ENCODE results near the gene FAM89B.
"Not testable (repeated sequence)": the region's sequence is repeated elsewhere in the genome, so short reads cannot be mapped to it uniquely, and the experiment has no call there.

Gene FAM89B

DNA sequence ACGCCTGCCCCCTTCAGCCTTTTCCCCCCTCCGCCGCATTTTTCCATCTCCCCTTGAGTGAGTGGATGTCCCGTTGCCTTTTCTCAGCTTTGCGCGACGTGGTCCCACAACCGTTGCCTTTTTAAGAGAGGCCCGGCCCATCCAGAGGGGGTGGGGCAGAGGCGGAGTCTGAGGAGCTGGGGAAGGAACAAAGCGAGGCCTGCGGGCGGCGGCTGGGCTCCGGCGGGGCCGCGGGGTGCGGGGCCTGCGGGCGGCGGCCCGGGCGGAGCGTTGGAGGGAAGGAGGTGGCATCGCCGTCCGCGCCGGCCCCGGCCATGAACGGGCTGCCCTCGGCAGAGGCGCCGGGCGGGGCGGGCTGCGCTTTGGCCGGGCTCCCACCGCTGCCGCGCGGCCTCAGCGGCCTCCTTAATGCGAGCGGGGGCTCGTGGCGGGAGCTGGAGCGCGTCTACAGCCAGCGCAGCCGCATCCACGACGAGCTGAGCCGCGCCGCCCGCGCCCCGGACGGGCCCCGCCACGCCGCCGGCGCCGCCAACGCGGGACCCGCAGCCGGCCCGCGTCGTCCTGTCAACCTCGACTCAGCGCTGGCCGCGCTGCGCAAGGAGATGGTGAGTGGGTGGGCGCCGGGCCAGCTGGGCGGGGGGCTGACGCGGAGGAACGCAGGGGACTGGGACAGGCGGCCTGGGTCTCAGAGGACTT, at the start of gene FAM89B:
TSS of gene FAM89B (plus strand) at position 183 of the 696 bp plus-strand sequence. CDS start at position 315, 132 bp downstream.
- DNase-seq, result peak; percentile 64

DNA sequence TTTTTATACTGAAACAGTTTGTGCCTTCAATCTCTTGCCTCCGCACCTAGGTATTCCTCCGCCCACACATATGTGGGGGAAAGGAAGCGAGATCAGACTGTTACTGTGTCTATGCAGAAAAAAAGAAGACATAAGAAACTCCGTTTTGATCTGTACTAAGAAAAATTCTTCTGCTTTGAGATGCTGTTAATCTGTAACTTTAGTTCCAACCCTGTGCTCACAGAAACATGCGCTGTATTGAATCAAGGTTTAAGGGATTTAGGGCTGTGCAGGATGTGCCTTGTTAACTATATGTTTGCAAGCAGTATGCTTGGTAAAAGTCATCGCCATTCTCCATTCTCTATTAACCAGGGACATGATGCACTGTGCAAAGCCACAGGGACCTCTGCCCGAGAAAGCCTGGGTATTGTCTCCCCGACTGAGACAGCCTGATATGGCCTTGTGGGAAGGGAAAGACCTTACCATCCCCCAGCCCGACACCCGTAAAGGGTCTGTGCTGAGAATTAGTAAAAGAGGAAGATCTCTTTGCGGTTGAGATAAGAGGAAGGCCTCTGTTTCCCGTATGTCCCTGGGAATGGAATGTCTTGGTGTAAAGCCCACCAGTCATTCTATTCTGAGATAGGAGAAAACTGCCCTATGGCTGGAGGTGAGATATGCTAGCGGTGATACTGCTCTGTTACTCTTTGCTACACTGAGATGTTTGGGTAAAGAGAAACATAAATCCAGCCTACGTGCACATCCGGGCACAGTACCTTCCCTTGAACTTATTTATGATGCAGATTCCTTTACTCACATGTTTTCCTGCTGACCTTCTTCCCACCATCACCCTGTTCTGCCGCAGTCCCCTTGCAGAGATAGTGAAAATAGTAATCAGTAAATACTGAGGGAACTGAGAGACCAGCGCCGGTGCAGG, 49.4 kb upstream of the FAM89B start:
- not testable (repeated sequence) for DNase-seq

DNA sequence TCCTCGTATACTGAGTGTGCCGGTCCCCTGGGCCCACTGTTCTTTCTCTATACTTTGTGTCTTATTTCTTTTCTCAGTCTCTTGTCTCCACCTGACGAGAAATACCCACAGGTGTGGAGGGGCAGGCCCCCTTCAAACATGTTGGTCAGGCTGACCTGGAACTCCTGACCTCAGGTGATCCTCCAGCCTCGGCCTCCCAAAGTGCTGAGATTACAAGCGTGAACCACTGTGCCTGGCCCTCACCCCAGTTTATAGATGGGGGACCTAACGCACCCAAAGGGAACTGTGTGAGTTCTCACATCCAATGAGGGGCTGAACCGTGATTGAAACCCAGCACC, 48.7 kb upstream of the FAM89B start:
- DNase-seq, result not testable (repeated sequence)

DNA sequence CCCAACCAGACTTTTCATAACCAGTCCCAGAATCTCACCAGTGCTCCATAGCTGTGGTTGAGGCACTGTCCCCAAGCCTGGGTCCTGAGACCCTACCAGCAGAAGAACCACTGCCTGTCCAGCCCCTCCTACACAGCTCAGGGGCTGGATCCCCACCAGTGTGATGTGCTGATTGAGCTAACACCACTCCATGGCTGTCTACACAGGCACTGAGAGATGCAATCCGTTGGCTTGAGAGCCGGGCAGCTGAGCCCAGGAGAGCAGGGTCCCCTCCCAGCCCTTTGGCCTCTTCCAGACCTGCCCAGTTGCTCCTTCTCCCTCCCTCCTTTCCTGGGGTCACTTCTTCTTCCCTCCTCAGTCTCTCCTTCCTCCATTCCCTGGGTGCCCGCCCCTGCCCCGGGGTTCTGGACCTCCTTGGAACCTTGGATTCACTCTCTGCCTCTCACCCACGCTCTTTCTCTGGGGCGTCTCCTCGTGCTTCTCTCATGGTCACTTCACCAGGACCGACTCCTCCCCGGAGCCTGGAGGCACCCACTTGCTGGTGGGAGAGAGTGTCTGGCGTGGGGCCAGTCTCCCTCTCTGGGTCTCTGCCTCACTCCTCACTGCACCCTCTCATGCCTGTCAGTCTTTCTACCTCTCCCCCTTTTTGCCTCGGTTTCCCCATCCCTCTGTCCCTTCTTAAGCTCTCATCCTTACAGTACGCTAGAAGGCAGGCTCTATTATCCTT, 48.2 kb upstream of the FAM89B start:
- DNase-seq, result peak; percentile 53

DNA sequence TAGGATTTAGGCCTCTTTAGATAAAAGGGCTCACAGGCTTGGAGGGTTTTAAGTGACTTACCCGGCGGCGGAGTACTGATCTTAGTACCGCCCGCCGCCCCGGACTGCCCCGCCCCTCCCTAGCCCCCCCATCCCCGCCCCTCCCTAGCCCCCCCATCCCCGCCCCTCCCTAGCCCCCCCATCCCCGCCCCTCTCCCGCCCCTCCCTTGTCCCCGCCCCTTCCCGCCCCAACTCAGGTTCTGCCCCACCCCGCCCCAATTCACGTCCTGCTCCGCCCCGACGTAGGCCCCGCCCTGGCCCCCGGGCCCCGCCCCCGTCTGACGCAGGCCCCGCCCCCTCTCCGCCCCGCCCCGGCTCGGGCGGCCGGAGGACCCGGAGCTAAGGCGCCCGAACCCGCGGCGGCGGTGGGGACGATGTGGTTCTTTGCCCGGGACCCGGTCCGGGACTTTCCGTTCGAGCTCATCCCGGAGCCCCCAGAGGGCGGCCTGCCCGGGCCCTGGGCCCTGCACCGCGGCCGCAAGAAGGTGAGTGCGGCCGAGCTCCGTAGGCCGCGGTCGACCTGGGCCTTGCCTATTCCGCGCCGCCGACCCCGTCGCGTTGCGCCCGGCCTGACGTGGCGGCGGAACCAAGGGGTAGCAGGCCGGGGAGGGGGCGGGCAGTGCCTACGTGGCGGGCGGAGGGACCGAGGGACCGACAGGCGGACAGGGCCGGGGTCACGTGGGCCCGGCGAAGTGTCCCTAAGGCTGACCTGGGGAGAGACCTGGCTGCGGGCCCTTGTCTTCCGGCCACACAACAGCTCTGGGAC, 47.4 kb upstream of the FAM89B start, which contains the start of gene SCYL1:
TSS of gene SCYL1 (plus strand) at position 343 of the 805 bp plus-strand sequence. CDS start at position 414, 71 bp downstream.
- peak; percentile 53 for DNase-seq

DNA sequence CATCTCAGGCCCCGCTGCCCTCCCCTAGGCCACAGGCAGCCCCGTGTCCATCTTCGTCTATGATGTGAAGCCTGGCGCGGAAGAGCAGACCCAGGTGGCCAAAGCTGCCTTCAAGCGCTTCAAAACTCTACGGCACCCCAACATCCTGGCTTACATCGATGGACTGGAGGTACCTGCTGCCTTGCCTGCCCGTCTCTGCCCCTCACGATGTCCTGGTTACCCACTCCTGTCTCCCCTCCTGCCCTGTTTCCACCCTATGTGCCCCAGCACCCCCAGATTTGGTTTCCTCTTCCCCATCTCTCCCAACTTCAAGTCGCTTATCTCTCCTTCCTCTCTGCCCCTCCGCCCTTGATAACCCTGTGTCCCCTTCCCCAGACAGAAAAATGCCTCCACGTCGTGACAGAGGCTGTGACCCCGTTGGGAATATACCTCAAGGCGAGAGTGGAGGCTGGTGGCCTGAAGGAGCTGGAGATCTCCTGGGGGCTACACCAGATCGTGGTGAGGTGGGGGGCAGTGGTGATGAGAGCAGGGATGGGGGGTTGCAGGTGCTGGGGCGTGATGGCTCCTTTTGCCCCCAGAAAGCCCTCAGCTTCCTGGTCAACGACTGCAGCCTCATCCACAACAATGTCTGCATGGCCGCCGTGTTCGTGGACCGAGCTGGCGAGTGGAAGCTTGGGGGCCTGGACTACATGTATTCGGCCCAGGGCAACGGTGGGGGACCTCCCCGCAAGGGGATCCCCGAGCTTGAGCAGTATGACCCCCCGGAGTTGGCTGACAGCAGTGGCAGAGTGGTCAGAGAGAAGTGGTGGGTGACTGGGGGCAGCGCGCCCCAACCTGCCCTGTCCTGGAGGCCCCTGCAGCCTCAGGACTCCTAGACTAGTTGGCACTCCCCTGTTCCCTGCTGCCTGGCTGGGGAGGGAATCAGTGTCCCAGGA, 46.5 kb upstream of the FAM89B start:
- no peak for DNase-seq

DNA sequence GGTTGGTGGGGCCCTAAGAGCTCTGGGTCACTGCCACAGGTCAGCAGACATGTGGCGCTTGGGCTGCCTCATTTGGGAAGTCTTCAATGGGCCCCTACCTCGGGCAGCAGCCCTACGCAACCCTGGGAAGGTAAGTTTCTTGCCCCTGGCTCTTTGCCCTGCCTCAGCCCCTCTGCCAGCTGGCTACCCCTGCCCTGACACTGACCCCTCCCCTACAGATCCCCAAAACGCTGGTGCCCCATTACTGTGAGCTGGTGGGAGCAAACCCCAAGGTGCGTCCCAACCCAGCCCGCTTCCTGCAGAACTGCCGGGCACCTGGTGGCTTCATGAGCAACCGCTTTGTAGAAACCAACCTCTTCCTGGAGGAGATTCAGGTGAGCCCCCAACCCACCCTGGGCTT, 45.6 kb upstream of the FAM89B start:
- DNase-seq, result no peak

DNA sequence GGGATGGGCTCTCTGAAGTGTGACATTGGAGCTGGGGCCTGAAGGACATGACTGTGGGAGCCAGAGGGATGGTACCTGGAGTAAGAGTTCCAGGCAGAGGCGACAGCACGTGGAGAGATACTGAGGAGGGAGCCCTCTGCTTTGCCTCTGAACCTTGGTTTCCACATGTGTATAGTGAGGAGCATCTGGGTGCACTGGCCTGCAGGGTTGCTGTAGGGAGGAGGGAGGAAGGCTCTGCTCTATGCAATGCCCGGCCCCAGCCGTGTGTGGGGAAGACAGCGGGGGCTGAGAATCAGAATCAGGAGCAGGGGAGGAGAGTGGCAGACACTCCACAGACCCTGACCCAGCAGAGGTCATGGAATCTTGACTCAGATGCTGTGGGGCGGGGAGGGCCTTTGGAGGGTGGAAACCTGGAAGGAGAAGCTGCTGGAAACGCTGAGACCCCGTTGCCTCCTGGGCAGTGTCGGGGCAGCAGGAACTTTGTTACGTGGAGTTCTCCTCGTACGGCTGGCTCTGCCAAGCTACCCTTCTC, 43.5 kb upstream of the FAM89B start:
- DNase-seq, result no peak

DNA sequence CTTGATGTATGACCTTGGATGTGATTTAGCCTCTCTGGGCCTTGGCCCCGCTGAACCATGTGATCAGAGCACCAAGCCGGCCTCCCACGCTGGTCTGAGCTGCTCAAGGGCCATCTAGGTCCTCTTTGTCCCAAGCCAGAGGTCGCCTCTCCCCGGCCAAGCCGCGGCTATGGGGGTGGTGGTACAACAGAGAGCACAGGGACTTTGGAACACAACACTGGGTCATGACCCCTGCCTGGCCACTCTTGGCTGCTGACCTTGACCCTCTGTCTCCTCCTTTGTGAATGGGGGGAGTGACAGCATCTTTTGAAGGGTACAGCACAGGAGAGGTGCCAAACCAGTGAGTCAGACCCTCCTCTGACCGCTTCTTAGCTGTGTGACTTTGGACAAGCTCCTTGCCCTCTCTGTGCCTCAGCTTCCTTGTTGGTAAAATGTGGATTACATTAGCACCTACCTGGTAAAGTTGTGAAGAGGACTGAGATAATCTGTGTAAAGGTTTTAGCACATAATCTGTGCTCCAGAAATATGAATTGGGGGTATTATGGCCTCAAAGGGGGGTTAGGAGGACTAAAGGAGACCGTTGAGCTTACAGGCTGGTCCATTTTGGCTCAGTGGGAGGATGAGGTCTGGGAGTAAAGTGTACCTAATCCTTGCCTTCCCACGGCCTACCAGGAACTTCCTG, 42.7 kb upstream of the FAM89B start:
- DNase-seq, result no peak

DNA sequence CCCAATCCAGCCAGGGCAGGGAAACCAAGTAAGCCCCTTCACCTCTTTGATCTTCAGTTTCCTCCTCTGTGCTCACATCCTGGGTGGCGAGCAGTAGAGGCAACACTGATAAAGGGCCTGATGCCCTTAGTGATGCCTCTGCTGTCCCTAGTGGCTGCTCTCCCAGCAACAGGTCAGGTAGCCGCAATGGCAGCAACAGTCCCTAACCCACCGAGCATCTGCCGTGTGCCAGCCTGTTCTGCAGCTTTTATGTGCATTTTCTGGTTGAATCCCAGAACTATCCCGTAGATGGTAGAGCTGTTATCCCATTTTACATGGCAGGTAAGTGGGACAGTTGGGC, 42.2 kb upstream of the FAM89B start:
- DNase-seq, result no peak

DNA sequence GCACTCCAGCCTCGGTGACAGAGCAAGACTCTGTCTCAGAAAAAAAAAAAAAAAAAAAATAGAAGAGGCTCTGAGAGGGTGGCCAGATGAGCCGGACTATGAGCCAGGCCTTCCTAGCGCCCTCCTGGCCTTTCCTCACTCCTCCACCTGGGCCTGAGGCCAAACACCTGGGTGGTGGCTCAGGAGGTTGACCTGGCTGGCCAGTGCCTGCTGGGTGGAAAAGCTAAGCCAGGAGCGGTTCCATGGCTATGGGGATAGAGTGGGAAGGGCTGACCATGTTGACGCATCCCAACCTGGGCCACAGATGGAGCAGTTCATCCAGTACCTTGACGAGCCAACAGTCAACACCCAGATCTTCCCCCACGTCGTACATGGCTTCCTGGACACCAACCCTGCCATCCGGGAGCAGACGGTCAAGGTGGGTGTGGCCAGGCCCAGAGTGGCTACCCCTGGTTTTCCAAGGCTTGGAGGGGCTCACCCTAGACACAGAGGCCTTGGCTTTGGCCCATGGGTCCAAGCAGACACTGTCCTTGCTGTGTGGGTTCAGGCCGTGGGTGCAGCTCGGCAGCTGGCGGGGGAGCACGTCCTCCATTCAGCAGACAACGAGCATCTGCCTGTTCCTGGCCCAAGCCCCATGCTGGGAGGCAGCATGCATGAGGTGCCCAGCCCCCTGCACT, 39.8 kb upstream of the FAM89B start:
- DNase-seq, result no peak

DNA sequence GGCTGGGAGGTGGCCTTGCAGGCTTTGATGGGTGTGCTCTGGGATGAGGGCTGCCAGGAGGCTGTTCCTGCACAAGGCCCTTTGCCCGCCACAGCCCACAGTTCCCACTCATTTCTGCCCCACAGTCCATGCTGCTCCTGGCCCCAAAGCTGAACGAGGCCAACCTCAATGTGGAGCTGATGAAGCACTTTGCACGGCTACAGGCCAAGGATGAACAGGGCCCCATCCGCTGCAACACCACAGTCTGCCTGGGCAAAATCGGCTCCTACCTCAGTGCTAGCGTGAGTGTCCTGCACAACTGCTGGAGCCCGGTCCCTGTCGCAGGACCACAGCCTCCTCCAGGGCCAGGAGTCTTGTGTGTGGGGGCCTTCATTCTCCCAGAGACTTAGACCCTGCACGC, 37.2 kb upstream of the FAM89B start:
- DNase-seq, result no peak

DNA sequence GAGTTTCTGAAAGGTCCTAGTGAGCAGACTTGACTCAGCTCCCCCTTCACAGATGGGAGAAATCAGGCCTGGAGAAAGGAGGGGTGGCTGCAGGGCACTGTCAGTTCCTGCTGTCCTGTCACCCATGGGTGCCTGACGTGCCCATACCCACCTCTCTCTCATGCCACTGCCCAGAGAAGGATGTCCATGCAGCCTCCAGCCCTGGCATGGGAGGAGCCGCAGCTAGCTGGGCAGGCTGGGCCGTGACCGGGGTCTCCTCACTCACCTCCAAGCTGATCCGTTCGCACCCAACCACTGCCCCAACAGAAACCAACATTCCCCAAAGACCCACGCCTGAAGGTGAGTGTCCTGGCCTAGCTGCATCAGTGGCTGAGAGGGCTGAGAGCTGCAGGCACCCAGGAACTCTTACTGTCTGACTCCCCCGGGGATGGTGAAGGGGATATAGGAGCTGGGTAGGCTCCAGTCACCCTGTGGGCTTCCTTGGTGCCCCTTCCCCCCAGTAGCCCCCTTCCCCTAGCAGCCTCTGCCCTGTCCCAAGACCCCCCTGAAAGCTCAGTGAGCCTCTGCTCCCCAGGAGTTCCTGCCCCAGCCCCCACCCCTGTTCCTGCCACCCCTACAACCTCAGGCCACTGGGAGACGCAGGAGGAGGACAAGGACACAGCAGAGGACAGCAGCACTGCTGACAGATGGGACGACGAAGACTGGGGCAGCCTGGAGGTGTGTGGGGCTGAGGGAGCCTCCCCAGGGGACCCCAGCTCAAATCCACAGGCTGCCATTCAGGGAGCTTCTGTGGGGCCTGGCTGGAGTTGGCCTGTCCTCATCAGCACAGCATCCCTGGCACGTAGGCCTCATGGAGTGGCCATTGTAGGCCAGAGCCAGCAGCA, 35.7 kb upstream of the FAM89B start:
- no peak for DNase-seq

DNA sequence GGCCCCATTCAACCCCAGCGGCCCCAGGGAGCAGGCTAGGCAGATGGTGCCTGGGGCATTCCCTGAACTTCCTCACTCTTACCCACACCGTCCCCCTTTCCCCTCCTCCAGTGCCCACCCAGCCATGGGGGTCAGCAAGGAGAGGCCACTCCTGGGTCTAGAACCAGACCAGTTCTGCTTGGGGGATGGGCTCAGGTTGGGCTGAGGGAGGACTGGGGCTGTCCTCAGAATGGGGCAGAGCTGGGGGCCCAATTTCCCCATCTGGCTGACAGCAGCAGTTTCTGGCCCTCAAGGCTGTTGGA, 35.1 kb upstream of the FAM89B start:
- no peak for DNase-seq

DNA sequence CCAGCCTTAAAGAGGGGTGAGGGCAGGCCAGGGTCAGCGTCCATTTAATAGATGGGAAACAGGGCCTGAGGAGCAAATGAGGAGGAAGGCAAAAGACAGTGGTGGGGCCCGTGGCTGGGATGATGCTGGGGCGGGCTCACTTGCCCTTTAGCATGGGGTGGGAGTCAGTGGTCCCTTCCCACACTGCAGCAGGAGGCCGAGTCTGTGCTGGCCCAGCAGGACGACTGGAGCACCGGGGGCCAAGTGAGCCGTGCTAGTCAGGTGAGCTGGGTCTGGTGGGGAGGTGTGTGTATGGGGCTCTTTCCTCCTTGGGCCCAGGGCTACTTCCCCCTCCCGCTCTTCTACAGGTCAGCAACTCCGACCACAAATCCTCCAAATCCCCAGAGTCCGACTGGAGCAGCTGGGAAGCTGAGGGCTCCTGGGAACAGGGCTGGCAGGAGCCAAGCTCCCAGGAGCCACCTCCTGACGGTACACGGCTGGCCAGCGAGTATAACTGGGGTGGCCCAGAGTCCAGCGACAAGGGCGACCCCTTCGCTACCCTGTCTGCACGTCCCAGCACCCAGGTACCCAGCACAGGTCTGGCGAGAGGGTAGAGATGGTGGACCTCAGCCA, 34.6 kb upstream of the FAM89B start:
- DNase-seq, result no peak

DNA sequence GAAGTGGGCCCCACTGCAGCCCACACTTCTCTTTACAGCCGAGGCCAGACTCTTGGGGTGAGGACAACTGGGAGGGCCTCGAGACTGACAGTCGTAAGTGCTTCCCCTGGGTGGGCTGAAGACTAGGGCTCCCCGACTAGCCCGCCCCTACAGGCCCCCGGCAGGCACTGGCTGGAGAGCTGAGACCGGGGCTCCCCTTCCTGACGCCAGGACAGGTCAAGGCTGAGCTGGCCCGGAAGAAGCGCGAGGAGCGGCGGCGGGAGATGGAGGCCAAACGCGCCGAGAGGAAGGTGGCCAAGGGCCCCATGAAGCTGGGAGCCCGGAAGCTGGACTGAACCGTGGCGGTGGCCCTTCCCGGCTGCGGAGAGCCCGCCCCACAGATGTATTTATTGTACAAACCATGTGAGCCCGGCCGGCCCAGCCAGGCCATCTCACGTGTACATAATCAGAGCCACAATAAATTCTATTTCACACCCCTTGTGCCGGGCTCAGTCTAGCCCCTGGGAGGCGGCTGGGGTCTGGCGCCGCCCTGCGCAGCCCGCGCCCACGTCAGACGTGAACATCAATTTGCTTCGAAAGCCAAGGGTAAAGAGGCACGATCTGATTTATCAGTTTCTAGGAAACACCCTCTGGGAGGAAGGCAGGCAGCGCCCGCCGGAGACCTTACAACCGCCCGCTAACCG, 34.0 kb upstream of the FAM89B start:
- no peak for DNase-seq

DNA sequence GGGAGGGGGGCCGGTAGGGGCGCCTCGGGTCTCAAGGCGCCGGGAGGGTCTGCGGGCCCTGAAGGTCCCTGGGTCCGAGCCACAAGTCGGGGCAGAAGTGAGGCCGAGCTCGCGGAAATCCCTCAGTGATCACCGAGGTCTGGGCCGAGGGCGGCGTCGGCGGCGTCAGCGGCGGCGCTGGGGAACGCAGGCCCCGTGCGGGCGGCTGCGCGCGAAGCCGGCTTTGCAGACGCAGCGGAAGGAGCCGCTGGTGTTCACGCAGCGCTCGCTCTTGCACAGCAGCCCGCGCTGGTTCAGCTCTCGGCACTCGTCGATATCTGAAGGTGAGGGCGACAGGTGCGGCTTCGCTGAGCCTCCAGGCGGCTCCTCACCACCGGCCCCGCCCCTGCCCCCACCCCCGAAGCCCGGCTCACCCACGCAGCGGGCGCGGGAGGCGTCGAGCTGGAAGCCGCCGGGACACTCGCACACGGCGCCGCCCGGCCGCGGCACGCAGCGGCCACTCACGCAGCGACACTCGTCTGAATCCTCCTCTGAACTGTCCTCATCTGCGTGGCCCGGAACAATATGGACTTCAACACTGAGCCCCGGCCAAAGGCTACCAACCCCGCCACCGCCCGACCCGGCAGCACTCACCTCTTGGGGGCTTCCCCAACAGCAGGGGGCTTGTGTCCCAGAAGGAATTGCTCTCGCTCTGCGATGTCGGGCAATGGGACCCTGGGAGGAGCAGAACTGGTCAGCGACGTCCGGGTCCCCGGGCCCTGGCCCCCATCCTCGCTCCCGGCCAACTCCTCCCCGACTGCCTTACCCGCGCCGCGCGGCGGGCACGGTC, 33.2 kb upstream of the FAM89B start:
- no peak for DNase-seq
